Activated CD4-positive, alpha-beta T cell treated with anti-CD3 and anti-CD28 coated beads, Interleukin-10, Interleukin-2, amounts not matched to agents 100 ng/mL and 50 ng/mL, durations not matched to agents 16 hours and 8 hours (primary cell): ENCODE measurements around the gene MUC5AC.
"Not testable (repeated sequence)": the region's sequence is repeated elsewhere in the genome, so short reads cannot be mapped to it uniquely, and the experiment has no call there.

ENCODE experiments used
- DNase-seq: peaks from one replicate; pipeline ENCODE4 v3.0.0-alpha.2; 2020

Gene MUC5AC

GRCh38 chr11:1157645-1158591 lies at the start of gene MUC5AC:
Gene MUC5AC (plus strand): TSS chr11:1157953. CDS start chr11:1158000, 47 bp downstream.
- no peak for DNase-seq

DNA sequence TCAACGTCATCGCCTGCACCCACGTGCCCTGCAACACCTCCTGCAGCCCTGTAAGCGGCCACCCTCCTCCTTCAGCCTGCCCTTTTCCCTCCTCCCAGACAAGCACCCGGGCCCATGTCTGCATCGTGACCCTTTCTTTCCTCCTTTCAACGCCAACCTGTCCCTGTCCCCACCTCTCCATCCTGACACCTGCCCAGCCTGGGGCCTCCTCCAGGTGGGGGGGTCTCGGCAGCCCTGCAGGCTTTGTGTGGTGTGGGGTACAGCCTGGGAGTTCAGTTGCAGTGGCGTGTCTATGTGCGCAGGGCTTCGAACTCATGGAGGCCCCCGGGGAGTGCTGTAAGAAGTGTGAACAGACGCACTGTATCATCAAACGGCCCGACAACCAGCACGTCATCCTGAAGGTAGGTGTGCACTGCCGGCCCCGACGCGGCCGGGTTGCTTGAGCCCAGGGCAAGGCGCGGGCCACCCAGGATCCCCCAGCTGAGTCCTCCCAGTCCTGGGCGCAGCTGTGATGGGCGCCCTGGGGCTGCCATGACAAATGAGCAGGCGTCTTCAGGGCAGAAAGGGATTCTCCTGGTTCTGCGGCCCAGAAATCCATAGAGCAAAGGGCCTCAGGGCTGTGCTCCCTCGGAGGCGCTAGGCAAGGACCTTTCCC lies 49.4 kb upstream of the MUC5AC start:
- DNase-seq = no peak

DNA sequence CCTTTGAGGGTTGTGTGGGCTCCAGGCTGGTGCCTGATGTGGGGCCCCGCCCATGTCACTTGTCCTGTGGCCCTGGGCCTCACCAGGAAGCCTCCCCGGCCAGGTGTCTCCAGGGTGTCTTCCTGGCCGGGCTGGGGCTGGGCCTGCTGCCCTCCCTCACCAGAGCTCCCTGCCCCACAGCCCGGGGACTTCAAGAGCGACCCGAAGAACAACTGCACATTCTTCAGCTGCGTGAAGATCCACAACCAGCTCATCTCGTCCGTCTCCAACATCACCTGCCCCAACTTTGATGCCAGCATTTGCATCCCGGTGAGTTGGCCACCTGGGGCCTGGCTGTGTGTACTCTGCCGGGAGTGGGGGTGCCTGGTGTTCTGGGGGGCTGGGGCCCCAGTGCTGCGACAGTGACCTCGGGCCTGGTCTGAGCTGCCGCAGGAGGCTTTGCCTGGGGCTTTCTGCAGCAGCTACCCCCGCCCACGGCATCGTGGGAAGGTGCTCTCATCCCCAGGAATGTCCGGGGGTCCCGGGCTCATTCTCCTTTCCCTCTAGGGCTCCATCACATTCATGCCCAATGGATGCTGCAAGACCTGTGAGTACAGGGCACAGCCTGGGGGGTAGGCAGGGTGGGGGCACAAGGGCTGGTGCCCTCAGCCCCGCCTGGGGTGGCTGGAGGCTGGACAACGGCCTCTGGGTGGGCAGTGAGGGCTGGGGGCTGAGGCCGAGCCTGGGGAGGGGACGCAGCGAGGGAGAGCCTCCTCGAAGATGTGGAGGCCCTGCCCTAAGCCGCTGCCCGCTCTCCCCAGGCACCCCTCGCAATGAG lies 48.4 kb upstream of the MUC5AC start:
- no peak for DNase-seq

DNA sequence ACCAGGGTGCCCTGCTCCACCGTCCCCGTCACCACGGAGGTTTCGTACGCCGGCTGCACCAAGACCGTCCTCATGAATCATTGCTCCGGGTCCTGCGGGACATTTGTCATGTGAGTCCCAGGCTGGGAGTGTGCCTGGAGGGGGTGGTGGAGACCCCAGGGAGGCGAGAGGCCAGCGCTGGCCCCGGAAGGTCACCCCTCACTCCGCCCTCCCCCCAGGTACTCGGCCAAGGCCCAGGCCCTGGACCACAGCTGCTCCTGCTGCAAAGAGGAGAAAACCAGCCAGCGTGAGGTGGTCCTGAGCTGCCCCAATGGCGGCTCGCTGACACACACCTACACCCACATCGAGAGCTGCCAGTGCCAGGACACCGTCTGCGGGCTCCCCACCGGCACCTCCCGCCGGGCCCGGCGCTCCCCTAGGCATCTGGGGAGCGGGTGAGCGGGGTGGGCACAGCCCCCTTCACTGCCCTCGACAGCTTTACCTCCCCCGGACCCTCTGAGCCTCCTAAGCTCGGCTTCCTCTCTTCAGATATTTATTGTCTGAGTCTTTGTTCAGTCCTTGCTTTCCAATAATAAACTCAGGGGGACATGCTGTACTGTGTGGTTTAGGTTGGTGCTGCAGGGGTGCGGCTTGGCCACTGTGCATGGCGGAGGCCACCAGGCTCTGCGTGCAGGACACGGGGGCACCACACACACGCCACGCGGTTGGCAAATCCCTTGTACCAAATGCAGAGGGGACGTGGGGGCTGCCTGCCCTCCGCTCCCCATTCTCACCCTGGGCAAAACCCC lies 47.6 kb upstream of the MUC5AC start:
- no peak for DNase-seq

- DNase-seq = no peak
These were observed 46.1 kb upstream of the MUC5AC start for GRCh38 chr11:1111545-1112212.

DNA sequence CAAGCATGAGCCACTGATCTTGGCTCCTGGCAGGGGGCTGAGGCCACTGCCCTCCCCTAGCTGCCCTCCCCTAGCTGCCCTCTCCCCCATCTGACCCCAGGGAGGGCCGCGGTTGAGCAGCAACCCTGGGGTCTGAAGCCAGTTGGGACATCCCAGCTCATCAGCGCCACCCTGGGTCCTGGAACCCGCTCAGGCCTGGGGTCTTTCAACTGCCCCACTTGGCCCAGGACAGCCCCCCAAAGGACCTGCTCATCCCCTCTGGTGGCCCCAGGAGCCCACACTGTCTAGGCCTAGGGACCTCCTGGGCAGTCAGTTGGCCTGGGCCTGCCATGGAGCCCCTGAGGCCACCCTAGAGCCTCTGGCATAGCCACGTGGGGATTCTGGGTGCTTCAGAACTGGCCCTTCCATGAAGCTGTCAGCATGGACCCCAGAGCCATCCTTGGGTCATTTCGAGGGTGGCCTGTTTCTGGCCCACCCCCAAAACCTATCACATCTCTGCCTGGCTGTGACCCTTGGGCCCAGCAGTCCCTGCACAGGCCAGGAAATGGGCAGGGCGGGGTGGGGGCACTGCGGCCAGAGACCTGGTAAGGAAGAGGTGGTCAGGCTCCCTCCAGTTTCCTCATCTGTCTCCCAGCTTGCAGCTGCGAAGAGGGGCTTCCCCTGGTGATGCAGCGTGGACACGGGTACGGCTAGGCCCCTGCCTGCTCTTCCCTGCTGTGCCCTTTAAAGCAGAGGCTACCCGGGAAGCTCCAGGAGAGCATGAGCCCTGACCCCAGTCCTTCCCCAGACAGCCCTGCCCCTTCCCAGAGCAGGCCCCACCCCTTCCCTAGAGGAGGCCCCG lies 45.2 kb upstream of the MUC5AC start:
- no peak for DNase-seq

GRCh38 chr11:1113405-1114201 lies 44.1 kb upstream of the MUC5AC start:
- no peak for DNase-seq

- DNase-seq = not testable (repeated sequence)
These were observed 42.5 kb upstream of the MUC5AC start for GRCh38 chr11:1115292-1115691.

DNA sequence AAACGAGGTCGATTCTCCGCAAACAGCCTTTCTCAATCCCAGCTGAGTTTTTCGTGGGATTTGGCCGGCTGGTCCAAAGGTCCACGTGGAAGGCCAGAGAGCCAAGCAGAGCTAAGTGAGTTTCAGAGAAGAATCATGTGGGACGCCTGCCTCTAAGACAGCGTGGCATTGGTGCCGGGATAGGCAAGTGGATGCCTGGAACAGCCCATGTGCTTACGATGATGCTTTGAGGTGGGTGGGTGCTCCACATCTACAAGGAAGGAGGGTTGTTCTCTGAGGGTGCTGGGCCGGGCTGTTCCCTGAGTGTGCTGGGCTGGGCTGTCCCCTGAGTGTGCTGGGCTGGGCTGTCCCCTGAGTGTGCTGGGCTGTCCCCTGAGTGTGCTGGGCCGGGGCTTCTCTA lies 41.6 kb upstream of the MUC5AC start:
- DNase-seq = no peak

- no peak for DNase-seq
These were observed 40.9 kb upstream of the MUC5AC start for GRCh38 chr11:1116666-1117390.

- no peak for DNase-seq
These were observed 39.8 kb upstream of the MUC5AC start for GRCh38 chr11:1117992-1118391.

DNA sequence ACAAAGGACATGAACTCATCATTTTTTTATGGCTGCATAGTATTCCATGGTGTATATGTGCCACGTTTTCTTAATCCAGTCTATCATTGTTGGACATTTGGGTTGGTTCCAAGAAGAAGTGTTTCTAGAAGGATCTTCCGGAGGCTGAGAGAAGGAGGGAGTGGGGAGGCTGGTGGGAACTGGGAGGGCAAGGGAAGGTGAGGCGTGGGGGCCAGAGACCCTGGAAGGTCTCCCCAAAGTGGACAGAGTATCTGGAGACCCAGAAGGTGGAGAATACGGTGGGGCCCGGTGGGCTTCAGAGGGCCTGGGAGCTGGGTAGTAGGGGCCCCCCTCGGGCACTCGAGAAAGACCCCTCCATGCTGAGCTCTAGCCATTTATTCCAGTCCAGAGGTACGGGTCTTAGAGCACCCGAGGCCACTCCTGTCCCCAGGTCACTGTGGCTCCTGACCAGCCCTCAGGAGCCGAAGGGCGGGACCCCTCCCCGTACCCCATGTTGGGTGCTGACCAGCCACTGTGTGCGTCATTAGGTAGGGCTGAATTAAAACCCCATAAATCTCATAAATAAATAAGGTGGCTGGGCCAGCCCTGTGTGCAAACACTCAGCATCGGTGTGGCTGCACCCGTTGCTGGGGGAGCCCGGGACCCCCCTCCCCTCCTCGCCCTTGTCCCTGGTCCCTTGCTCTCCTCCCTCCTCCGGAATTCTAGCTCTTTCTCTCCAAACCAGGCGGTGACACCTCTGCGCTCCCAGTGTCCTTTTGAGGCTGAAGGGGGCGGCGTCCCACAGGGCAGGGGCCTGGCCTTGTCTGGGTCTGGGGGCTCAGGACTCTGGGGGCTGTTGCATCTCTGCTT lies 38.8 kb upstream of the MUC5AC start:
- DNase-seq = no peak

GRCh38 chr11:1119604-1120146 lies 38.1 kb upstream of the MUC5AC start:
- DNase-seq = no peak

GRCh38 chr11:1120532-1121330 lies 37.0 kb upstream of the MUC5AC start:
- DNase-seq = no peak

- DNase-seq = no peak
These were observed 36.4 kb upstream of the MUC5AC start for GRCh38 chr11:1121331-1121812.

GRCh38 chr11:1121813-1122663 lies 35.7 kb upstream of the MUC5AC start:
- no peak for DNase-seq
